GM12878 (cell line): ENCODE results near the gene SLC13A3. TPM values are rescaled to one million over a fixed set of nuclear protein-coding genes. Genes with fewer than 3 reads are reported as not detected.

ENCODE experiments used
- ATAC-seq: fragments of 200-7000 bp; cut with Tn5 transposase; 3 replicates; pipeline ENCODE4 v1.9.1; 2020; ENCODE audit warnings: mild to moderate bottlenecking, moderate library complexity
- BruUV-seq: library from RNA; stranded (reverse); fragments of 400-500 nt; replicated peaks from 2 replicates; lab custom pipeline; 2021; lab: Mats Ljungman, UMichigan
- CTCF ChIA-PET: fragments of 300-600 bp; sonication (Branson Sonifier 250); formaldehyde crosslinking; extraction: SDS; loops from one replicate; lab custom pipeline; 2021; ENCODE audit warnings: inconsistent platforms; lab: Yijun Ruan, JAX
- POLR2A ChIA-PET: fragments of 350-600 bp; formaldehyde crosslinking; extraction: SDS; loops from one replicate; lab custom pipeline; 2021; ENCODE audit warnings: inconsistent platforms; lab: Charles Lee
- RAD21 ChIA-PET: fragments of 300-600 bp; sonication (Branson Sonifier 250); formaldehyde crosslinking; loops from one replicate; lab custom pipeline; 2023; ENCODE audit warnings: antibody characterized with exemption; ENCODE audit not compliant: unreplicated experiment; lab: Charles Lee
- SMC1A ChIA-PET: fragments of 300-600 bp; sonication (Branson Sonifier 250); formaldehyde crosslinking; loops from one replicate; lab custom pipeline; 2023; ENCODE audit not compliant: unreplicated experiment, uncharacterized antibody; lab: Charles Lee
- DNase-seq: peaks from one replicate; pipeline ENCODE4 v3.0.0-alpha.2; 2011; ENCODE audit warnings: low read depth, low spot score
- FAIRE-seq: peaks from 3 replicates; lab custom pipeline; 2011; peaks lifted over from hg19 to GRCh38; lab: Jason Lieb, UNC
- H2AFZ ChIP-seq: 2 replicates; pipeline ENCODE4 v1.6.0; 2011; ENCODE audit warnings: low read depth, low read length, control low read depth; ENCODE audit not compliant: control insufficient read depth
- H3K27ac ChIP-seq: 2 replicates; pipeline ENCODE4 v1.5.1; 2011; ENCODE audit warnings: control low read depth; ENCODE audit not compliant: control insufficient read depth, insufficient read depth
- H3K27me3 ChIP-seq, 2 experiments: replicated peaks in 1 of 2; 2 replicates each; pipeline versions ENCODE4 v1.6.0 to v1.6.1; 2011; ENCODE audit warnings: low read length in 1 of 2; ENCODE audit not compliant: control insufficient read depth in 2 of 2, insufficient read depth in 2 of 2
- H3K36me3 ChIP-seq, 2 experiments: 2 replicates each; pipeline ENCODE4 v1.5.1; 2011; ENCODE audit warnings: low read length in 1 of 2; ENCODE audit not compliant: control insufficient read depth in 2 of 2, insufficient read depth in 2 of 2
- H3K4me1 ChIP-seq: 2 replicates; pipeline ENCODE4 v1.6.1; 2011; ENCODE audit warnings: mild to moderate bottlenecking, low read length, moderate library complexity, mixed read lengths; ENCODE audit not compliant: control insufficient read depth, insufficient read depth
- H3K4me2 ChIP-seq: 2 replicates; pipeline ENCODE4 v1.6.0; 2011; ENCODE audit warnings: control low read depth; ENCODE audit not compliant: control insufficient read depth, insufficient read depth
- H3K4me3 ChIP-seq: fragments of 200-600 bp; sonication (generic); 2 replicates; pipeline ENCODE4 v1.5.1; 2016
- H3K79me2 ChIP-seq: 2 replicates; pipeline ENCODE4 v1.6.0; 2011; ENCODE audit warnings: low read length; ENCODE audit not compliant: control insufficient read depth, insufficient read depth
- H3K9ac ChIP-seq: 2 replicates; pipeline ENCODE4 v1.8.0; 2011; ENCODE audit warnings: low read length, control low read depth, mixed read lengths; ENCODE audit not compliant: control insufficient read depth, insufficient read depth
- H3K9me3 ChIP-seq: replicated peaks from 3 replicates; pipeline ENCODE4 v1.5.1; 2011; ENCODE audit warnings: mild to moderate bottlenecking, low read length; ENCODE audit not compliant: control insufficient read depth, insufficient read depth
- H4K20me1 ChIP-seq: 2 replicates; pipeline ENCODE4 v1.6.0; 2011; ENCODE audit not compliant: control insufficient read depth, insufficient read depth
- CBX3 ChIP-seq: fragments of 200-600 bp; sonication (generic); IDR thresholded peaks from 2 replicates; pipeline ENCODE4 v1.6.1; 2016; ENCODE audit warnings: low read depth, borderline replicate concordance
- CHD2 ChIP-seq: IDR thresholded peaks from 2 replicates; pipeline ENCODE4 v1.6.1; 2011; ENCODE audit warnings: low read depth, low read length, improper control_type of control experiment, borderline replicate concordance
- ELK1 ChIP-seq: IDR thresholded peaks from 2 replicates; pipeline ENCODE4 v1.6.1; 2012; ENCODE audit warnings: low read depth, low read length, improper control_type of control experiment
- ESRRA ChIP-seq: IDR thresholded peaks from 2 replicates; pipeline ENCODE4 v1.6.1; 2012; ENCODE audit warnings: mild to moderate bottlenecking, low read length, improper control_type of control experiment
- EZH2 ChIP-seq: IDR thresholded peaks from 2 replicates; pipeline ENCODE4 v1.6.1; 2012; ENCODE audit warnings: low read depth, mild to moderate bottlenecking, control low read depth, inconsistent platforms, low read length, borderline replicate concordance; ENCODE audit not compliant: control insufficient read depth
- JUND ChIP-seq: IDR thresholded peaks from 2 replicates; pipeline ENCODE4 v1.6.1; 2012; ENCODE audit warnings: low read depth, mild to moderate bottlenecking, low read length, improper control_type of control experiment, moderate library complexity
- MAX ChIP-seq: IDR thresholded peaks from 2 replicates; pipeline ENCODE4 v1.6.1; 2012; ENCODE audit warnings: low read depth, low read length, improper control_type of control experiment
- MTA3 ChIP-seq: IDR thresholded peaks from 2 replicates; pipeline ENCODE4 v1.6.1; 2012; ENCODE audit warnings: low read length, inconsistent platforms, borderline replicate concordance
- MXI1 ChIP-seq: fragments of 150-350 bp; IDR thresholded peaks from 2 replicates; pipeline ENCODE4 v1.6.1; 2011; ENCODE audit warnings: low read depth, mild to moderate bottlenecking, inconsistent platforms, low read length, improper control_type of control experiment
- PRDM15 ChIP-seq: fragments of 450-650 bp; formaldehyde crosslinking; IDR thresholded peaks from 2 replicates; pipeline ENCODE4 v1.4.0; 2020; ENCODE audit warnings: mild to moderate bottlenecking, moderate library complexity
- RBBP5 ChIP-seq: fragments of 200-600 bp; sonication (generic); conservative IDR thresholded peaks from 2 replicates; pipeline ENCODE4 v1.6.1; 2016
- RCOR1 ChIP-seq: conservative IDR thresholded peaks from 2 replicates; pipeline ENCODE4 v1.6.1; 2012; ENCODE audit warnings: low read depth, low read length, improper control_type of control experiment
- SIN3A ChIP-seq: IDR thresholded peaks from 2 replicates; pipeline ENCODE4 v1.6.1; 2012; ENCODE audit warnings: low read depth, low read length, improper control_type of control experiment
- SMC3 ChIP-seq: IDR thresholded peaks from 2 replicates; pipeline ENCODE4 v1.6.1; 2011; ENCODE audit warnings: low read length, improper control_type of control experiment, borderline replicate concordance
- YY1 ChIP-seq: IDR thresholded peaks from 2 replicates; pipeline ENCODE4 v1.6.1; 2011; ENCODE audit warnings: low read depth, mild to moderate bottlenecking, low read length
- ZBTB33 ChIP-seq: fragments of 450-650 bp; IDR thresholded peaks from 2 replicates; pipeline ENCODE4 v1.6.1; 2017; ENCODE audit warnings: mild to moderate bottlenecking
- ZNF274 ChIP-seq: IDR thresholded peaks from one replicate; pipeline ENCODE4 v1.8.0; 2011; ENCODE audit not compliant: insufficient read length, insufficient read depth
- WGBS: methylation state at CpG from one replicate; pipeline ENCODE4 v1.1.6; 2016; ENCODE audit warnings: low lambda C conversion rate; ENCODE audit not compliant: insufficient replicate concordance, insufficient coverage; ENCODE audit errors: missing lambda C conversion rate; 5-methylcytosine and 5-hydroxymethylcytosine counted together
- in situ Hi-C: fragments of 300-500 bp; cut with MboI; formaldehyde crosslinking; loops from 9 replicates; pipeline ENCODE4 v1.14.3; 2018; ENCODE audit warnings: mixed read lengths
- intact Hi-C: fragments of 100-400 bp; cut with micrococcal nuclease; formaldehyde crosslinking; loops from one replicate; pipeline ENCODE4 v1.14.2; 2022; ENCODE audit not compliant: unreplicated experiment
- polyA plus RNA-seq, 11 experiments: library from polyadenylated mRNA; depleted of rRNA in 4 of 11; unstranded in 6 of 11; stranded (reverse) in 5 of 11; fragments of >200 nt; fragmentation: Nextera tagmentation in 4 of 11; fragmentation: Illumina TruSeq in 1 of 11; extraction: Ambion mirVana in 4 of 11; extraction: Trizol in 1 of 11; gene quantifications; 1 replicate in 1 of 11; 2 replicates in 10 of 11; pipeline versions ENCODE4 v1.2.1 to v1.2.3, GENCODE V29; 2011 to 2016; ENCODE audit warnings: inconsistent platforms in 2 of 11, missing spikeins in 2 of 11, low read depth in 1 of 11
- total RNA-seq, 4 experiments: library from RNA; depleted of rRNA in 3 of 4; stranded (reverse); fragments of >200 nt in 3 of 4; fragmentation: Illumina TruSeq in 1 of 4; extraction: Trizol in 1 of 4; gene quantifications; 2 replicates each; pipeline versions ENCODE4 v1.2.1 to v1.2.3, GENCODE V29; 2013 to 2021

The SLC13A3 gene
- total and polyA plus RNA-seq, 10 of the 15 experiments (the other 5 are each of a cell fraction or from before 2014, with no cell fraction given), result 0.03 to 0.76 (median 0.07) TPM; not detected in 4

GRCh38 chr20:46642969-46643343, 8.3 kb downstream of the SLC13A3 start:
- ChIA-PET RAD21 (no interaction called here), CTCF (no interaction called here), POLR2A (no interaction called here), SMC1A (no interaction called here)
- Histone ChIP-seq H3K9me3 (no peaks in the 10 kb centered on the region), H3K4me1 (no peaks in the 10 kb centered on the region), H2AFZ (no peak overlapping the region), H3K4me3 (no peak overlapping the region), H3K27me3 (peaks cover 0 to 2% of the 10 kb centered on the region in 2 experiments; a peak in 2 of 4 replicates), H4K20me1 (no peaks in the 10 kb centered on the region), H3K4me2 (no peak overlapping the region), H3K9ac (no peak overlapping the region), H3K79me2 (no peaks in the 10 kb centered on the region), H3K36me3 (no peaks in the 10 kb centered on the region), H3K27ac (no peak overlapping the region)
- ATAC-seq, result no peak
- in situ Hi-C loops (no loop called here), intact Hi-C loops (no loop called here)
- FAIRE-seq, result no peak
- WGBS, result 21% methylated on average over 5 of the region's 5 CpGs
- DNase-seq, result no peak
- BruUV-seq, result no TSS peak
- TF ChIP-seq CBX3 (no peak), ELK1 (no peak), RCOR1 (no peak), PRDM15 (no peak), JUND (no peak), ZNF274 (no peak), MXI1 (no peak), MAX (no peak), SIN3A (no peak), MTA3 (no peak), EZH2 (no peak), YY1 (no peak), ESRRA (no peak), RBBP5 (no peak), ZBTB33 (no peak), SMC3 (no peak), CHD2 (no peak)
